ENCODE data around the gene EYA2.

- TF ChIP-seq, protein P1, sequence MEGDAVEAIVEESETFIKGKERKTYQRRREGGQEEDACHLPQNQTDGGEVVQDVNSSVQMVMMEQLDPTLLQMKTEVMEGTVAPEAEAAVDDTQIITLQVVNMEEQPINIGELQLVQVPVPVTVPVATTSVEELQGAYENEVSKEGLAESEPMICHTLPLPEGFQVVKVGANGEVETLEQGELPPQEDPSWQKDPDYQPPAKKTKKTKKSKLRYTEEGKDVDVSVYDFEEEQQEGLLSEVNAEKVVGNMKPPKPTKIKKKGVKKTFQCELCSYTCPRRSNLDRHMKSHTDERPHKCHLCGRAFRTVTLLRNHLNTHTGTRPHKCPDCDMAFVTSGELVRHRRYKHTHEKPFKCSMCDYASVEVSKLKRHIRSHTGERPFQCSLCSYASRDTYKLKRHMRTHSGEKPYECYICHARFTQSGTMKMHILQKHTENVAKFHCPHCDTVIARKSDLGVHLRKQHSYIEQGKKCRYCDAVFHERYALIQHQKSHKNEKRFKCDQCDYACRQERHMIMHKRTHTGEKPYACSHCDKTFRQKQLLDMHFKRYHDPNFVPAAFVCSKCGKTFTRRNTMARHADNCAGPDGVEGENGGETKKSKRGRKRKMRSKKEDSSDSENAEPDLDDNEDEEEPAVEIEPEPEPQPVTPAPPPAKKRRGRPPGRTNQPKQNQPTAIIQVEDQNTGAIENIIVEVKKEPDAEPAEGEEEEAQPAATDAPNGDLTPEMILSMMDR (IDR thresholded peaks at IDR 0.05; ENCODE audit: low read depth, low read length, missing input control) = no peak
- TF ChIP-seq, protein P2, sequence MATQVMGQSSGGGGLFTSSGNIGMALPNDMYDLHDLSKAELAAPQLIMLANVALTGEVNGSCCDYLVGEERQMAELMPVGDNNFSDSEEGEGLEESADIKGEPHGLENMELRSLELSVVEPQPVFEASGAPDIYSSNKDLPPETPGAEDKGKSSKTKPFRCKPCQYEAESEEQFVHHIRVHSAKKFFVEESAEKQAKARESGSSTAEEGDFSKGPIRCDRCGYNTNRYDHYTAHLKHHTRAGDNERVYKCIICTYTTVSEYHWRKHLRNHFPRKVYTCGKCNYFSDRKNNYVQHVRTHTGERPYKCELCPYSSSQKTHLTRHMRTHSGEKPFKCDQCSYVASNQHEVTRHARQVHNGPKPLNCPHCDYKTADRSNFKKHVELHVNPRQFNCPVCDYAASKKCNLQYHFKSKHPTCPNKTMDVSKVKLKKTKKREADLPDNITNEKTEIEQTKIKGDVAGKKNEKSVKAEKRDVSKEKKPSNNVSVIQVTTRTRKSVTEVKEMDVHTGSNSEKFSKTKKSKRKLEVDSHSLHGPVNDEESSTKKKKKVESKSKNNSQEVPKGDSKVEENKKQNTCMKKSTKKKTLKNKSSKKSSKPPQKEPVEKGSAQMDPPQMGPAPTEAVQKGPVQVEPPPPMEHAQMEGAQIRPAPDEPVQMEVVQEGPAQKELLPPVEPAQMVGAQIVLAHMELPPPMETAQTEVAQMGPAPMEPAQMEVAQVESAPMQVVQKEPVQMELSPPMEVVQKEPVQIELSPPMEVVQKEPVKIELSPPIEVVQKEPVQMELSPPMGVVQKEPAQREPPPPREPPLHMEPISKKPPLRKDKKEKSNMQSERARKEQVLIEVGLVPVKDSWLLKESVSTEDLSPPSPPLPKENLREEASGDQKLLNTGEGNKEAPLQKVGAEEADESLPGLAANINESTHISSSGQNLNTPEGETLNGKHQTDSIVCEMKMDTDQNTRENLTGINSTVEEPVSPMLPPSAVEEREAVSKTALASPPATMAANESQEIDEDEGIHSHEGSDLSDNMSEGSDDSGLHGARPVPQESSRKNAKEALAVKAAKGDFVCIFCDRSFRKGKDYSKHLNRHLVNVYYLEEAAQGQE (IDR thresholded peaks at IDR 0.05) = no peak
- TF ChIP-seq SP1 (IDR thresholded peaks at IDR 0.05) = no peak
- TF ChIP-seq ZBTB33 (IDR thresholded peaks at IDR 0.05) = no peak
- no peak for TF ChIP-seq EGR1 (IDR thresholded peaks at IDR 0.05; ENCODE audit: low read depth in 2 of 2)
- no peak for TF ChIP-seq JUND (IDR thresholded peaks at IDR 0.05)
- no peak for TF ChIP-seq TAF1 (conservative IDR thresholded peaks at IDR 0.05)
- TF ChIP-seq MAX (IDR thresholded peaks at IDR 0.05) = no peak
- TF ChIP-seq RXRA (IDR thresholded peaks at IDR 0.05) = no peak
- TF ChIP-seq FOXA1 (IDR thresholded peaks at IDR 0.05) = no peak
- TF ChIP-seq RAD21 (IDR thresholded peaks at IDR 0.05) = no peak
- TF ChIP-seq HNF4A (conservative IDR thresholded peaks at IDR 0.05) = no peak
- TF ChIP-seq YY1 (IDR thresholded peaks at IDR 0.05) = no peak
Observed at GRCh38 chr20:46985250-46985649, 90.6 kb downstream of the EYA2 start.
